HG03354 (cell line): Measurements from ENCODE around the gene KLB.
A peak's percentile ranks its signal among the peaks of the same experiment; 100 is the strongest.

Source experiments
- ATAC-seq: cut with Tn5 transposase; IDR thresholded peaks from one replicate; pipeline ENCODE4 v1.9.1; 2021; ENCODE audit warnings: mild to moderate bottlenecking; ENCODE audit not compliant: unreplicated experiment, poor library complexity, severe bottlenecking

The KLB gene

DNA sequence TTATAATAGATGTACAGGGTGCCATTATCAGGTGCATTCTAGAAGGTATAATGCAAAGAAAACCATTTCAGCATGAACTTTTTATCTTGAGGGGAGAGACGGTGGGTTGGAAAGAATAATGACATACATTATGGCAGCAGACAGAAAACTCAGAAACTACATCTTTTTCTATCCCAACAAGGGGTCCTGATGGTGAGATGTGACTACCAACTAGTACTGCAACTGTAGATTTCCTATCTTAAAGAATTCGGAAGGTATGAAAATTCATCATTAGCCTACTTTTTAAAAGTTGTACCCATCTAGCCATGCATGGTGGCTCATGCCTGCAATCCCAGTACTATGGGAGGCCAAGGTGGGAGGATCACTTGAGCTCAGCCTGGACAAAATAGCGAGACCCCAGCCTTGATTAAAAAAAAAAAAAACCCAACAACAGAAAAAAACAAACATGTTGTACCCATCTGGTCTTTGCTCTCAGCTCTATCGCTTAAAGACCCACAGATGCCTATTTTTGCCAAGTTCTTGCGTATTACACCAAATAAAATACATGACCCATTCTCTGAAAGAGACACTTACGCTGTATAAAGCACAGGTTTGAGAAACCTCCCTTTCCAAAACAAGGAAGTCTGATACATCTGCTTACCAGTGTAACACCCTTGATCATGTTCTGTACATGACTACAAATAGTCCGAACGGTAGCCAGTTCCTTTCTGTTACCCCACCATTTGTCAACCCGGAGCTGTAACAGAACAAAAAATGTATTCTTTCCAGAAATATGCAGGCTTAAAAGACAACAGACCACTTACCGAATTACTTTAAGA is 50.4 kb downstream of the KLB start:
- ATAC-seq: no peak

DNA sequence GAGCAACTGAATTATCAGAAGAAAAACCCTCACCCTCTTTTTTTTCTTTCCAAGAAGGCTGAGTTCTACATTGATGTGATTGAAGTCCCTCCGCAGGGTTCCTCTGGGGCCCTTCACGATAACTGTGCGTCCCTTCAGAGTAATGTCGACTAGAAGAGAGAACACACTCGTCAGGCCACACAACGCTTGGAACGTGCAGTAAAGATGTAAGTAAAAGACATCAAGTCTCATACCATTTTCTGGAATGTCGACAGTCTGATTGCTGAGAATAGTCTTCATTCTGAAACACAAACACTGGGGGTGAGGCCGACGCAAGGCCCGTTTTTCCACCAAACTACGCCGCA is 51.4 kb downstream of the KLB start:
- peak; percentile 2 for ATAC-seq

DNA sequence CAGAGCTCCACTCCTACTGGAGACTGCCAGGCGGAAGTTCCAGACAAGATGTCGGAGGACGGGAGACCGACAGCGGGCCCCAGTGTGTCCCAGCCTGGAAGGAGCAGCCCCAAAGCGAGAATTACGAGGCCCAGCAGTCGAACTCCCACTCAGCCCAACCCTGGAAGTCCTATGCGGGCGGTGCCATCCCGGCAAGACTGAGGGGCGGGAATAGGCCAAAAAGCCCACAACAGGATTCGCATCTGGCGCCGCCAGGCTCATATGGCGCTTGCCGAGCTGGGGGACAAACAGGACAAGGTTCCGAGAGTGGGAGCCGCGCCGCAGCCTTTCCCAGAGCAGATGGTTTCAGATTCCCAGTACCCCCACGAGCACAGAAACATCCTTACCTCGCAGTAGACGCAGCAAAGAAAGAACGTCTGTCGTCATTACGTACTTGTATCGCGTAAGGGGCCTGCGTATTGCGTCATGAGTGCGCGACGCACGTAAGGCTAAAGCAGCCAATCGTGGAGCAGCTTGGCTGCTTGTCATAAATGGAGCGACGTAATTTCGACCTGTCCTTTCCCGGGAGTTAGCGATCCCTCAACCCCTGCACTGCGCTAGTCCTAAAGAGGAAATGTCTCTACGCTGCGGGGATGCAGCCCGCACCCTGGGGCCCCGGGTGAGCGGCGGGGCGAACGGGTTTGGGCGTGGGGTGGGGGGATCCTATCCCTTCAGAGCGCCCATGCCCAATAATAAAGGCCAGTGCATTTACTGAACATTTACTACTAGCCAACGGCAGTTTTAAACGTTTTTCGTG is 52.0 kb downstream of the KLB start, which contains the start of the genes LIAS and RPL9:
Gene LIAS (plus strand): TSS at position 552 of the 796 bp plus-strand sequence. CDS start 62 bp downstream, at position 614.
Gene RPL9 (minus strand): TSS at position 418 of the 796 bp plus-strand sequence. CDS start 483 bp downstream, outside the sequence.
- ATAC-seq: peak; percentile 79

DNA sequence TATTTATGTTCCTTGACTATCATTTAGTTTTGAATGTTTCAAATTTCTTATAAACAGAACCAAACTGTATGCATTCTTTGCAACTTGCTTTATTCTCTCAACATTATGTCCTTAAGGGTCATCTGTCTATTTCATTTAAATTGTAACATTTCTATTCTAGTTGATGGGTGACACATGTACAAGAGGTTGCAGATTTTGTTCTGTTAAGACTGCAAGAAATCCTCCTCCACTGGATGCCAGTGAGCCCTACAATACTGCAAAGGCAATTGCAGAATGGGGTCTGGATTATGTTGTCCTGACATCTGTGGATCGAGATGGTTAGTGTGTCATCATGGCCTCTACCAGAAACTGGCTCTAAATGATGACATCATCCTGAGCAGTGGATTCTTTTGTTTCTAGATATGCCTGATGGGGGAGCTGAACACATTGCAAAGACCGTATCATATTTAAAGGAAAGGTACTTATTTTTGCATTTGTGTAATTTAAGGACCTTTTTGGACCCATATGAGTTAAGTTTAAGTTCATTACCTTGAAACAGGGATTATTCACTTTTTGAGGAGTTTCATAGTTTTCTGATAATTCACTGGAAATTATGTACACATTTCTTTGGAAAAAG is 58.3 kb downstream of the KLB start:
- ATAC-seq: no peak

DNA sequence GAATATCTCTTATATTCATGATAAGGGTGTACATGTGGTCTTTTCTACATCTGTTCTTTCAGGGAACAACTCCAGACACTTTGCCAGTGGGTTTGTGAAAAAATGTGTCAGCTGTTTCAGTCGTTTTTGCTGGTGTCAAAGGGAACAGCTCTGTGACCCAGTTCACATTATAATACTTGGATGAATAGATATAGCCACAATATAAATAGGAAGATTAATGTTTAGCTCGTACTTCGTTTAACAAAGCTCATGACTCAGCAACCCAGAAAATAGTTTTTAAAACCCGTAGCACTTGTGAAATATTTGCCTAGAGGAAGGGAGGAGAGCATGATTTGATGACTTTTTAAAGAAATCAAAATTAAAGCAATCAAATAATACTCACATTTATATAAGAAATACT is 60.0 kb downstream of the KLB start:
- ATAC-seq: no peak

DNA sequence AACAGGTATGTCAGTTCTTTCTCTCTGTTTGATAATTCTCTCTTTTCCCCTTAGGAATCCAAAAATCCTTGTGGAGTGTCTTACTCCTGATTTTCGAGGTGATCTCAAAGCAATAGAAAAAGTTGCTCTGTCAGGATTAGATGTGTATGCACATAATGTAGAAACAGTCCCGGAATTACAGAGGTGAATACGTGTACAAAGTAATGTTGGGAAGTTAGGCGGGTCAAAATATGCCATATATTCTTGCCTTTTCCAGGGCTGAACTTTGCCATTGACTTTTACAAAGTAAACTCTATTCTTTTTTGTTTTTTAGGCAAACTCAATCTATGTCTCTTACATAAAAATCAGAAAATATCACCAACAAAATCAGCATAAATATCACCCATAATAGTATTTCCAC is 60.7 kb downstream of the KLB start:
- no peak for ATAC-seq

DNA sequence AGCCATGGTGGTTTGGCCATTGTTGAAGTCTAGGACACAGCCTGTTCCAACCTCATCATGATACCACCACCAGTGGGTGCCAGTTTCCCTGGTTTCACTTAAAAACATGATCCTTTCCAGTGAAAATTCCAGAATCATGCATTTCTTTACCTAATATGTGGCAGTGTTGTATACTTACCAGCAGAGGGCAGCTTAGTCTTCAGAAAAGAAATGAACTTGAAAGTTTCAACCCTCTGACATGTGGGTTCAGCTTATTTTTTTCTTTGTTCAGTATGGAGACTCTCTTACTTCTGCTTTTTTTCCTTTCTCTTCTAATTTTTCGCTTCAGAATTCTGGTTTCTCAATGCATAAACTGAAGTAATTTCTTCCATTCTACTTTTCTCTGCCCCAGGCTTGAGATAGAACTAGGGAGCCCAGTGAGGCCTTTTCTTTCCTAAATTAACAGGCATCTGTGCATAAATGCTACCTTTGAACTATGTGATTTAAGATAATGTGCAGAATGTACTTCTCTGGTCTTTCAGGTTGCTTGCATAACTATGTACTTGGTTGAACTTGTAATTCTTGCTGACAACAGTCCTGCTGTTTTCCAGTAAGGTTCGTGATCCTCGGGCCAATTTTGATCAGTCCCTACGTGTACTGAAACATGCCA is 62.8 kb downstream of the KLB start:
- peak; percentile 83 for ATAC-seq

DNA sequence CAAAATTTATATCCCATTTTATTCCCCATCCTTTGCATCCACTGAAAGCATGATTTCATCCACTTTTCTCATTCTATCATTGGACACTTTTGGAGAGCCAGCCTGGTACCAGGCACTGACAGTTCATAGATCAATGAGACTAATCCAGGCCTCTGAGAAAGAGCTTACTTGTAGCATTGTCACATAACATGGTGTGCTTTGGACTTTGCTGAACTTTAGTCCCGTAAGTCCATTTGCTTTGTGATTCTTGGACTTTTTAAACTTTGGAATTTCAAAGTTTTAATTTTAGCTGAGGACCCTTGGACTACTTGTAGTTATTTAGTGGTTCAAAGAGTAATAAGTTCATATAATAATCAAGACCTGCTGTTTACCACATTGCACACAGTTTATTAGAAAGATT is 63.7 kb downstream of the KLB start:
- no peak for ATAC-seq

DNA sequence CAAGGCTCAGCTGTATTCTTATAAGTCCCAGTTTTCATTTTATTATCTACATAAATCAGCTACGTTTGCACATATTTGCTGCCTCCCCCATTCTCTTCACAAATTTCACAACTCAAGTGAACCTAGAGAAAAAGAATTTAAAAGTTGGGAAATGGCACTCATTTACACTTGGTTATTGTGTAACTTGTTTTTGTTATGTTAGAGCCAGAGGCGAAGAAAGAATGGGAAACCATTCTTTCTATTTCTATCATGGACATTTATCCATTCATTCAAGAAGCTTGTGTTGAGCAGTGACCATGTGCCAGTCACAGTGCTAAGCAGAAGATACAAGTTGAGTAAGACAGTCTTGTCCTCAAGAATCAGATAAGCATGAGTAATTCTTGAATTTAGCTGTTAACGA is 65.7 kb downstream of the KLB start:
- ATAC-seq: no peak

DNA sequence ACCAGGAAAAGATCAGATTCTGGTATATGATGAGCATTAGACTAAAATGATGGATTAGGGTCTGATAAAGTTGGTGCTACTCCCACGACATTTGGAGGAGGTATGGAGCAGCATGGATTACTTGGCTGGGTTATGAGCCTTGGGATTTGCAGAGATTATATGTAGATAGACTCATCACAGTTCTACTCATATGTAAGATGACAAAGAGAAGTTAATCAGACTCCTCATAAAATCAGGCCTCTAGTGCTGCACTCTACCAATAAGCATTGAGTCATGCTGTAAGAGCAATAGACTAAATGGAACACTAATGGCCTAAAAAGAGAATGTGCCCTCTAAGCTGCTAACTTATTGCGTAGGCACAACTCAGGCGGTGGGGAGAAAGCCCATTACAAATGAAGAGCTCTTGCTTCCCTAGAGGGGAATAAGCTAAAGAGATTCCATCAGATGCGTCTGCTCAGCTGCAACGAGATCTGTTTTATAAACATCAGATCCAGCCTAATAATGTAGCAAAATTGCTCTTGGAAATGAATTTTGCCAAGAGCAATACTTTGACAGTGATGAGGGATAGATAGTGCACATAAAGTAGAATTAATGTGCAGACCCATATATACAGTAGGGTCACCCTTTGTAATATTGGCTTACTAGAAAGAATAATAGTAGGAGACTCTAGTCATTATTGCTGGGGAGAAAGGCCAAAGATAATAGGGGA is 69.6 kb downstream of the KLB start:
- no peak for ATAC-seq

DNA sequence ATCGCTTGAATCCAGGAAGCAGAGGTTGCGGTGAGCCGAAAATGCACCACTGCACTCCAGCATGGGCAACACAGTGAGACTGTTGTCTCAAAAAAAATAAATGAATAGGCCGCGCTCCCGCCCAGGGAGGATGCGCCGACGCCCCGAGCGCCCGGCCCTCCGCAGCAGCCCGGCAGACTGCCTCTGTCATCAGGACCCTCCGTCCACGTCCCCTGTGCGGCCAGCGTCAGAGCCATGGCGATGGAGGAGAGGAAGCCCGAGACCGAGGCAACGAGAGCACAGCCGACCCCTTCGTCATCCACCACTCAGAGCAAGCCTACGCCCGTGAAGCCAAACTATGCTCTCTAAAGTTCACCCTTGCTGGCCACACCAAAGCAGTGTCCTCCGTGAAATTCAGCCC is 73.5 kb downstream of the KLB start:
- no peak for ATAC-seq

DNA sequence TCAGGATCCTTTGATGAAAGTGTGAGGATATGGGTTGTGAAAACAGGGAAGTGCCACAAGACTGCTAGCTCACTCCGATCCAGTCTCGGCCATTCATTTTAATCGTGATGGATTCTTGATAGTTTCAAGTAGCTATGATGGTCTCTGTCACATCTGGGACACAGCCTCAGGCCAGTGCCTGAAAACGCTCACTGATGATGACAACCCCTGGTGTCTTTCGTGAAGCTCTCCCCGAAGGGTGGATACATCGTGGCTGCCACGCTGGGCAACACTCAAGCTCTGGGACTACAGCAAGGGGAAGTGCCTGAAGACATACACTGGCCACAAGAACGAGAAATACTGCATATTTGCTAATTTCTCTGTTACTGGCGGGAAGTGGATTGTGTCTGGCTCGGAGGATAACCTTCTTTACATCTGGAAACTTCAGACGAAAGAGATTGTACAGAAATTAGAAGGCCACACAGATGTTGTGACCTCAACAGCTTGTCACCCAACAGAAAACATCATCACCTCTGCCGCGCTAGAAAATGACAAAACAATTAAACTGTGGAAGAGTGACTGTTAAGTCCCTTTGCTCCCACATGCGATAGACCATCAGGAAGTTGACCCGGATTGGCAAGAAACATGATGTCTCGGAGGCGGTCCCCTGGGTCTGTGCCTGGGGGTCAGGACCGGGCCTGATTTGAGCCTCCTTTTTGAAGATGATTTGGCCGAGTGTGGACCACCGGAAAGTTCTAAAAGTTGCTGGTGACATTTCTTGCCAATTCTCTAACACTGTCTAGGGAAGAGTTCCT is 74.4 kb downstream of the KLB start:
- ATAC-seq: no peak

DNA sequence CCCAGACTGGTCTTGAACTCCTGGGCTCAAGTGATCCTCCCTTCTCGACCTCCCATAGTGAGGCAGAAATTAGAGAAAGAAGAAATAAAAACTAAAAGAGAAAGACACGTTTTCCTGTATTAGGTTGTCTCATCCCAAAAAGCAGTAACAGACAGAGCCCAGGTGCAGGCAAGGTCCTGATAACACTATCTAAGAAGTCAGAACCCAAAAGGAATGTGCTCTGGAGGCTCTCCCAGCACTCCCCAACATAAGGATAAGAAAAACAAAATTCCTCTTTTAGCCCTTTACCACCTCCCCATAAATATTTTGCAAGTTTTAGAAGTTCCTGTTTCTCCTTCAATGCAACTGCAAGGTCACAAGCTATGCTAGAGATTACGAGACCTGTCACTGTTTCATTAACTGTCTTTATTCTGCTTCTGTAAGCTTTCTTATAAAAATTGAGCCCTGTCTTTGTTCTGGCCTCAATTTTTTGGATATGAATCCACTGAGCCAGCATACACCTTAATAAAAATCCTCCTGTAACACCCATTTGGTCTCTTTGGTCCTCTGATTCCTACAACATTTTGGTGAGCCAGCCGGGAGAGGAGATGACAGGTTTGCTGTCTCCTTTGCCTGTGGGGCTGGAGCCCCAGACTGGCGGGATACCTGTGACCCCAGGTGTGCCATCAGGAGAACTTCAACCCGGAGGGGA is 78.0 kb downstream of the KLB start:
- ATAC-seq: no peak

DNA sequence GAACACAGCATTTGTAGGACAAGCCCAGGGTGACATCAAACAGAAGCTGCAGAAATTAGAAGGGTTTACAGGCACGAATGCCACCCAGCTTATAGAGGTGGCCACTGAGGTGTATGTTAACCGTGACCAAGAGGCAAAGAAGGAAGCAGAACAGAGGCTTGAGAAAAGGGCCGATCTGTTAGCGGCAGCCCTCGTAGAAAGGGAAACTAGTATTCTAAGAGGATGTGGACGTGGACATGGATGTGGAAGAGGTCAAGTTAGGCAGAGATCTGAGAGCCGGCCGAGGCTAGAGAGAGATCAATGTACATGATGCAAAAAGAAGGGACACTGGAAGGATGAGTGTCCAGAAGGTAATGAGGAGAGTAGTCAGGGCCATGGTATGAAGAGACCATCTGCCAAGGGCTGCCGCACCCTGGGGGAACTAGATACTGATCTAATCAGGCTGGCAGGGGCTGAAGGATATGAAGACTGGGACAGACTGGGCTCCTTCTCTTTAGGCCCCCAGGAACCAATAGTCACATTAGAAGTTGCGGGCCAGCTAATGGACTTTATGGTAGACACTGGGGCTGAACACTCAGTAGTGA is 79.6 kb downstream of the KLB start:
- no peak for ATAC-seq

DNA sequence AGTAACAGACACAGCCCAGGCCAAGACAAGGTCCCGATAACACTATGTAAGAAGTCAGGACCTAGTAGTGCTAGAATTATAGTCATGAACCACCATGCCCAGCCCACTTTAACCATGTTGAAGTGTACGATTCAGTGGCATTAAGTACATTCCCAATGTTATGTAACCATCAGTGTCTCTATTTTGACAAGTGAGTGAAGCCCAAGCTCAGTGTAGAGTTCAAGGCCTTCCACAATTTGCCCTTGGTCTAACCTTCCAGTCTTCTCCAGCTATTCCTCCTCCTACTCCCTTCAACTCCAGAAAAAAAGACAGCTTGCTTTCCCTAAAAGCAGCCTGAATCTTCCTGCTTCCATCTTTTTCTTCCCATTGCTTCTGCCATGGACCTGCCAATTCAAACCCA is 83.6 kb downstream of the KLB start:
- no peak for ATAC-seq

DNA sequence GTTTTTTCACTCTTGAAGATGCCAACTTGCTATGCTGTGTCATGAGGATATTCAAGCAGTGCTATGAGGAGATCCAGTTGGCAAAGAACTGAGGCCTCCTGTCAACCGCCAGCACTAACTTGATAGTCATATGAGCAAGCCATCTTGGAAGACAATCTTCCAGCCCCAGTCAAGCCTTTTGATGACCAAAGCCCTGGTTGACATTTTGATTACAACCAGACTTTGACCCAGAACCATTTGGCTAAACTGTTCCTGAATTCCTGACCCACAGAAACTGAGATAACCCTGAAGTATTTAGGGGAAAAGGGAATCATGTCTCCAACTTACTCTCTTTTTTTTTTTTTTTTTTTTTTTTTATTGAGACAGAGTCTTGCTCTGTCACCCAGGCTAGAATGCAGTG is 87.6 kb downstream of the KLB start:
- no peak for ATAC-seq

DNA sequence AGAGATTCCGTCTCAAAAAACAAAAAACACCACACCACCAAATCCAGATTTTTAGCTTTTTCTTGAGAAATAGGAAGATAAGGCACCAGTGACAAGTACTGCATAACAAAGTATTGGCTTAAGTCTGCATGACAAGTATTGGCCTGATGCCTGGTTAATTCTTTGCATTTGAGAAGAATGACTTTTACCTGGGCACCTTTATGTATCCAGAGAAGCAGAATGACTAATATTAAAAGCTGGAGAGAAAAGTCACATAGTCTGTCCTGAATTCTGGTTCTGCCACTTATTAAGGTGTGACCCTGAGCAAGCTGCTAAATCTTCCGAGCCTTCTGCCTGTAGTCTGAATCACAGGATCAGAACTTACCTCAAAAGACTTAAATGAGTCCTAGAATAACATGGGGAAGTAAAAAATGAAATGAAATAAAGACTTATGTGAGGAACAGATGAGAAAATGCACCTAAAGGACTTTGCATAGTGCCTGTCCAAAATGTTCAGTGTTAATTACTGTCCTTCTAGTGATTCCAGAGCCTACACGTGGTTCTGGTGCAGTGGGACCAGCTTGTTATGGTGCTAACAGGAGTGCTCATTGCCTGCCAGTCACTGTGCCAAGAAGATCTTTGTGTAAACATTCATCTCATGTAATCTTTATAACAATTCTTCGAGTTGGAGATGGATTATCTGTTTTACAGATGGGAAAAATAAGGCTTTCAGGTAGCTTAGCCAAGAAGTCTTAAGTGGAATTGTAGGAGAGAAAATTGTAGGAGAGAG is 88.9 kb downstream of the KLB start:
- ATAC-seq: no peak
